A673 (cell line): Measurements from ENCODE around the gene LBR.

Experiments used
- EZH2 ChIP-seq: fragments of 200-600 bp; sonication (generic); IDR thresholded peaks from 2 replicates; pipeline ENCODE4 v1.6.1; 2017; ENCODE audit warnings: borderline replicate concordance, low read depth, mild to moderate bottlenecking, mixed read lengths, antibody characterized with exemption, low read length; ENCODE audit not compliant: poor library complexity, severe bottlenecking
- TF ChIP-seq, protein P1 (sequence below): fragments of 300-800, 200-600 bp; sonication (generic); conservative IDR thresholded peaks from 2 replicates; pipeline ENCODE4 v1.5.1; 2017; ENCODE audit warnings: low read depth, mild to moderate bottlenecking, antibody characterized with exemption, low read length, moderate library complexity, mixed read lengths

DNA sequence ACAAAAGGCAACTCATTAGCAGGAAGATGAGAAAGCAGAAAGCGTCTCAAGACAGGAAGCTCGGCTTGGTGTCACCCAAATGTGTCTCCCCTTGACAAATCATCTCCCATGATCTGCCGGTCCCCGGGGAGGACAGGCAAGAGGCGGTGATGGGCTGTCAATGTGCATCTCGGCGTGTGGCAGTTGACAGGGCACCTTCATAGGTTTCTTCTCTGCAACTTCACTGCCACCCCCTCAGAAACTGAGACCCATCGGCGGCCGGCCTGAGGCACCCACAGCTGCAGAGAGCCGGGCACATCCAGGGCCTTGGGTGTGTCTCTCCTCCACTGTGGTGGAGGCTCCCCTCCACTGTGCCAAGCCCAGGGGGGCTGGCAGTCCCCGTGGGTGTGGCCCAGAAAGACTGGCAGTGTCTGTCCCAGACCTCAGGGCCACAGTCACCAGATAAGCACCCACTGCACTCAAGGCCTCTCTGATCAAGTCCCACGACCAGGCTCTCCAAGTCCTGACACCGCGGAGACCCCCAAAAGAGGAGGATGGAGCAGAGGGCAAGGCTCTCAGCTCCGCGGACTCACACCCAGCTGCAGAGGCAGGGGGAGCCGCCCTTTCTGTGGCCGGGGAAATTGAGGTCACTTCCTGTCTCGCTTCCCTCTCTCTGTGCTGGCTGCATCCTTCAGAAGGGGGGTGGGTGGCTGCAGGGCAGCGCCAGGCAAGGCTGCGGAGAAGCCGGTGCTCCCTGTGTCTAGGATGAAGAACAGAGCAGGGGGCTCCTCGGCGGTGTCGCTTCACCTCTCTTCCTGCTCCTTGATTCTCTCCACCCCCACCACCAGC, 39.6 kb upstream of the LBR start:
- TF ChIP-seq EZH2 = no peak
- TF ChIP-seq, protein P1, sequence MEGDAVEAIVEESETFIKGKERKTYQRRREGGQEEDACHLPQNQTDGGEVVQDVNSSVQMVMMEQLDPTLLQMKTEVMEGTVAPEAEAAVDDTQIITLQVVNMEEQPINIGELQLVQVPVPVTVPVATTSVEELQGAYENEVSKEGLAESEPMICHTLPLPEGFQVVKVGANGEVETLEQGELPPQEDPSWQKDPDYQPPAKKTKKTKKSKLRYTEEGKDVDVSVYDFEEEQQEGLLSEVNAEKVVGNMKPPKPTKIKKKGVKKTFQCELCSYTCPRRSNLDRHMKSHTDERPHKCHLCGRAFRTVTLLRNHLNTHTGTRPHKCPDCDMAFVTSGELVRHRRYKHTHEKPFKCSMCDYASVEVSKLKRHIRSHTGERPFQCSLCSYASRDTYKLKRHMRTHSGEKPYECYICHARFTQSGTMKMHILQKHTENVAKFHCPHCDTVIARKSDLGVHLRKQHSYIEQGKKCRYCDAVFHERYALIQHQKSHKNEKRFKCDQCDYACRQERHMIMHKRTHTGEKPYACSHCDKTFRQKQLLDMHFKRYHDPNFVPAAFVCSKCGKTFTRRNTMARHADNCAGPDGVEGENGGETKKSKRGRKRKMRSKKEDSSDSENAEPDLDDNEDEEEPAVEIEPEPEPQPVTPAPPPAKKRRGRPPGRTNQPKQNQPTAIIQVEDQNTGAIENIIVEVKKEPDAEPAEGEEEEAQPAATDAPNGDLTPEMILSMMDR = no peak
